Kidney epithelial cell (primary cell): Measurements from ENCODE around the gene ETV6. TPM values are rescaled to one million over a fixed set of nuclear protein-coding genes. Genes with fewer than 3 reads are reported as not detected.

Experiments
- DNase-seq: peaks from one replicate; pipeline ENCODE4 v3.0.0-alpha.2; 2010; ENCODE audit warnings: low read depth
- H3K27me3 ChIP-seq: 2 replicates; pipeline ENCODE4 v1.6.0; 2011; ENCODE audit warnings: low read length; ENCODE audit not compliant: control insufficient read depth, insufficient read depth
- H3K36me3 ChIP-seq: 2 replicates; pipeline ENCODE4 v1.5.1; 2011; ENCODE audit warnings: low read length; ENCODE audit not compliant: control insufficient read depth, insufficient read depth
- H3K4me3 ChIP-seq: 2 replicates; pipeline ENCODE4 v1.5.1; 2011; ENCODE audit warnings: low read depth, mild to moderate bottlenecking, control low read depth, low read length
- CTCF ChIP-seq: IDR thresholded peaks from 2 replicates; pipeline ENCODE4 v1.5.1; 2011; ENCODE audit warnings: mild to moderate bottlenecking, moderate library complexity, low read length, control low read depth, inconsistent platforms; ENCODE audit not compliant: insufficient read depth, poor library complexity, severe bottlenecking
- total RNA-seq: library from RNA; depleted of rRNA; stranded (reverse); fragments of >200 nt; gene quantifications from 2 replicates; pipeline ENCODE4 v1.2.3, GENCODE V29; 2015

Gene ETV6
- total RNA-seq, 1 donor from 2014 or later: 17.6 TPM

GRCh38 chr12:11693601-11694000 is 44.1 kb downstream of the ETV6 start:
- Histone ChIP-seq H3K4me3 (no peak overlapping the region), H3K27me3 (no peaks in the 10 kb centered on the region), H3K36me3 (no peaks in the 10 kb centered on the region)
- no peak for DNase-seq
- no peak for TF ChIP-seq CTCF

- Histone ChIP-seq H3K36me3 (no peaks in the 10 kb centered on the region), H3K4me3 (no peak overlapping the region), H3K27me3 (no peaks in the 10 kb centered on the region)
- no peak for TF ChIP-seq CTCF
- no peak for DNase-seq
Measured at GRCh38 chr12:11694528-11694927, 45.1 kb downstream of the ETV6 start.

- no peak for TF ChIP-seq CTCF
- Histone ChIP-seq H3K36me3 (no peaks in the 10 kb centered on the region), H3K4me3 (no peak overlapping the region), H3K27me3 (no peaks in the 10 kb centered on the region)
- DNase-seq: no peak
Measured at GRCh38 chr12:11695321-11695720, 45.8 kb downstream of the ETV6 start.

- no peaks in the 10 kb centered on the region for H3K27me3 ChIP-seq
- H3K36me3 ChIP-seq: no peaks in the 10 kb centered on the region
- TF ChIP-seq CTCF: no peak
- DNase-seq: no peak
- no peak overlapping the region for H3K4me3 ChIP-seq
Measured at GRCh38 chr12:11696084-11696483, 46.6 kb downstream of the ETV6 start.

- DNase-seq: no peak
- TF ChIP-seq CTCF: no peak
- no peak overlapping the region for H3K4me3 ChIP-seq
- no peaks in the 10 kb centered on the region for H3K27me3 ChIP-seq
- no peaks in the 10 kb centered on the region for H3K36me3 ChIP-seq
Measured at GRCh38 chr12:11697131-11697530, 47.7 kb downstream of the ETV6 start.

- Histone ChIP-seq H3K27me3 (no peaks in the 10 kb centered on the region), H3K4me3 (no peak overlapping the region), H3K36me3 (no peaks in the 10 kb centered on the region)
- DNase-seq: no peak
- TF ChIP-seq CTCF: no peak
Measured at GRCh38 chr12:11697670-11698387, 48.4 kb downstream of the ETV6 start.
